ENCODE data around the gene KRTAP4-1.
A peak's percentile ranks its signal among the peaks of the same experiment; 100 is the strongest.
"Not testable (repeated sequence)": the region's sequence is repeated elsewhere in the genome, so short reads cannot be mapped to it uniquely, and the experiment has no call there.

Gene KRTAP4-1

DNA sequence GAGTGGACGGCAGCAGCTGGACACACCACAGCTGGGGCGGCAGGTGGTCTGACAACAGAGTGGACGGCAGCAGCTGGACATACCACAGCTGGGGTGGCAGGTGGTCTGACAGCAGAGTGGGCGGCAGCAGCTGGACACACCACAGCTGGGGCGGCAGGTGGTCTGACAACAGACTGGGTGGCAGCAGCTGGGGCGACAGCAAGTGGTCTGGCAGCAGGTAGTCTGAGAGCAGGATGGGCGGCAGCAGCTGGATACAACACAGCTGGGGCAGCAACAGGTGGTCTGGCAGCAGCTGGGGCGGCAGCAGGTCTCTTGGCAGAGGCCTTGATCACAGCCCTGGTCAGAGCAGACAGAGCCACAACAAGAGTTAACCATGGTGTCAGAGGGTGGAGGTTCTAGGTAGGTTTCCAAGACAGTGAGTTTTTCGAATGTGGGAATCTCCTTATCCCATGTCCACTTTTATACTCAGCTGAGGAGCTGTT, at the start of gene KRTAP4-1:
Gene KRTAP4-1 (minus strand): TSS at position 432 of the 482 bp plus-strand sequence. CDS start 57 bp downstream, at position 375.
- no peak for DNase-seq (ENCODE audit: low read depth)

DNA sequence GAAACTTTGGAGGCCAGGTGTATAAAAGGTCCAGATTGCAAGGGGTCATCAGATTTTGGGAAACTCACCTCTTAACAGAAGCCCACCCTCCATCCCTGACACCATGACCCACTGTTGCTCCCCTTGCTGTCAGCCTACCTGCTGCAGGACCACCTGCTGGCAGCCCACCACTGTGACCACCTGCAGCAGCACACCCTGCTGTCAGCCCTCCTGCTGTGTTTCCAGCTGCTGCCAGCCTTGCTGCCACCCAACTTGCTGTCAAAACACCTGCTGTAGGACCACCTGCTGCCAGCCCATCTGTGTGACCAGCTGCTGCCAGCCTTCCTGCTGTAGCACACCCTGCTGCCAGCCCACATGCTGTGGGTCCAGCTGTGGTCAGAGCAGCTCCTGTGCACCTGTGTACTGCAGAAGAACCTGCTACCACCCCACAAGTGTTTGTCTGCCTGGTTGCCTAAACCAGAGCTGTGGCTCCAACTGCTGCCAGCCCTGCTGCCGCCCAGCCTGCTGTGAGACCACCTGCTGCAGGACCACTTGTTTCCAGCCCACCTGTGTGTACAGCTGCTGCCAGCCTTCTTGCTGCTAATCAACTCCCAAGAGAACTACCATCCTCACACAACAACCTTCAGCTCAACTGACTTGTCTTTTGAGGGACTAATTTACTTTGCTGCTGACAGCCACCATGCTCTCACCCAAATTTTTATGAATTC, 47.8 kb upstream of the KRTAP4-1 start, which contains the start of gene KRTAP9-3:
Gene KRTAP9-3 (plus strand): TSS at position 51 of the 707 bp plus-strand sequence. CDS start 53 bp downstream, at position 104.
- DNase-seq (ENCODE audit: low read depth): not testable (repeated sequence)

DNA sequence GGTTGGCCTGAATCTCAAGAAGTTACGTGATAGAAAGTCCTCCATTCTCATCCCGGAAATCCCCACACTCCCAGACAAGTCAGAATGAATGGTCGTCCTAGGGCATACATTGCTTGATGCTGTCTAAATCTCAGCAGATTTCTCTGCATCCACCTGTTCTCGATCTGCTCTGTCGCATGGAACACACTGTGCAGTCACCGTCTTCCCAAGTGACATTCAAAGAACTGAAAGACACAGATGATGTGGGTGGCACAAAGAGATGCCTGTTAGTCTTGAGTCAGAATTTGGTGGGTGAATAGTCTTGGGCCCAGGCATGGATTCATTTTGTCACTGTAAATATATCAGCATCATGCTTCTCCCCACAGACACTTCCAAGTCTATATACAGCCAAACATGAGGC, 47.0 kb upstream of the KRTAP4-1 start:
- DNase-seq (ENCODE audit: low read depth): no peak

DNA sequence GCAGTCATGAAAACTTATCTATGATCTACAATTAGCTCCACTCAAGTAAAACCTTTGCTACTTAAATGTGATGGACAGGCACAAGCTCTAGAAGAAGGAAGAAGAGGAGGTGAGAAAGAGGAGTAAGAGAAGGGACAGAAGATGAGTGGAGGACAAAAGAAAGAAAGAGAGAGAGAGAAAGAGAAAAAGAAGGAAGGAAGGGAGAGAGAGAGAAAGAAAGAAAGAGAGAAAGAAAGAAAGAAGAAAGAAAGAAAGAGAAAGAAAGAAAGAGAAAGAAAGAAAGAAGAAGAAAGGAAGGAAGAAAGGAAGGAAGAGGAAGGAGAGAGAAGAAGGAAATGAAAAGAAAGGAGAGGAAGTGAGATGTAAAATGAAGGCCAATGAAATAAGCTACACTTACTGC, 45.4 kb upstream of the KRTAP4-1 start:
- DNase-seq (ENCODE audit: low read depth): no peak

DNA sequence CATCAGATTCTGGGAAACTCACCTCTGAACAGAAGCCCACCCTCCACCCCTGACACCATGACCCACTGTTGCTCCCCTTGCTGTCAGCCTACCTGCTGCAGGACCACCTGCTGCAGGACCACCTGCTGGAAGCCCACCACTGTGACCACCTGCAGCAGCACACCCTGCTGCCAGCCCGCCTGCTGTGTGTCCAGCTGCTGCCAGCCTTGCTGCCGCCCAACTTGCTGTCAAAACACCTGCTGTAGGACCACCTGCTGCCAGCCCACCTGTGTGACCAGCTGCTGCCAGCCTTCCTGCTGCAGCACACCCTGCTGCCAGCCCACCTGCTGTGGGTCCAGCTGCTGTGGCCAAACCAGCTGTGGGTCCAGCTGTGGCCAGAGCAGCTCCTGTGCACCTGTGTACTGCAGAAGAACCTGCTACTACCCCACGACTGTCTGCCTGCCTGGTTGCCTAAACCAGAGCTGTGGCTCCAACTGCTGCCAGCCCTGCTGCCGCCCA, 41.9 kb upstream of the KRTAP4-1 start, which contains the start of gene KRTAP9-2:
Gene KRTAP9-2 (plus strand): TSS at position 51 of the 498 bp plus-strand sequence. CDS start 7 bp downstream, at position 58.
- DNase-seq (ENCODE audit: low read depth): not testable (repeated sequence)

DNA sequence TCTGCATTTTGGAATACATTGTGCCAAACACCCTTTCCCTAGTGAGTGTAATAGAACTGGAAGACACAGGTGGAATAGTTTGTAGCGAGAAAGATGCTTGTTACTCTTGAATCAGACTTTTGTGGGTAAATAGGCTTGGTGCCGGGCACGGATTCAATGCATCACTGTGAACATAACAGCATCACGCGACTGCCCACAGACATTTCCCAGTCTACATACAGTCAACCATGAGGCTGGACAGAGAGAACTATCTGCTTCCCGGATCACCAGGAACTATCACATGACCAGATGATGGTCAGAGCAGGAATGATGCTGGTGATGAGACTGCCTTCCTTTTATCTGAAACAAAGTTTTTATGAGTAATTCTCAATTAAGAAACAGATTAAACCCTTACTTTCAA, 41.3 kb upstream of the KRTAP4-1 start:
- DNase-seq (ENCODE audit: low read depth): no peak

DNA sequence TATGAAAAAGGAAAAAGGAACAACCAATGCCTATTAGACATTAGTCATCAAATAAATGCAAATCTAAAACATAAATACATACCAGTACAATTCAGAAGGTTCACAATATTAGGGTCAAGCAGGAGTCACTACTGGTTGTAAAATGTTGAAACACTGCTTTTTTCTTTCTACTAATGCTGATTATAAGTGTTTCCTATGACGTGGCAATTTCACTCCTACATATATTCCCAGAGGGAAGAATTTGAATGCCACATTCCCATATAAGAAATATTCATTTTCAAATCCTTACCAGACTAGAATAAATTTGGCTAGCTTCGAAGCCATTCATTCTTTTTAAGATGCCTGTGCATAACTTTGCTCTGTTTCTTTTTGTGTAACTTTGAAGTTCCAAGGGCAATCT, 39.1 kb upstream of the KRTAP4-1 start:
- peak; percentile 29 for DNase-seq (ENCODE audit: low read depth)

DNA sequence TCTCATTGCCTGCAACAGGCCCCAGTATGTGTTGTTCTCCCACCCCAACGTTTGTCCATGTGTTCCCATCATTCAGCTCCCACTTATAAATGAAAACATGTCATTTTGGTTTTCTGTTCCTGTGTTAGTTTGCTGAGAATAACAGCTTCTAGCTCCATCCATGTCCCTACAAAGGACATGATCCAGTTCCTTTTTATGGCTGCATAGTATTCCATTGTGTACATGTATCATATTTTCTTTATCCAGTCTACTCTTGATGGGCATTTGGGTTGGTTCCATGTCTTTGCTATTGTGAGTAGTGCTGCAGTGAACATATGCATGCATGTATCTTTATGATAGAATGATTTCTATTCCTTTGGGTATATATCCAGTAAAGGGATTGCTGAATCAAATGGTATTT, 31.0 kb upstream of the KRTAP4-1 start:
- DNase-seq (ENCODE audit: low read depth): no peak

DNA sequence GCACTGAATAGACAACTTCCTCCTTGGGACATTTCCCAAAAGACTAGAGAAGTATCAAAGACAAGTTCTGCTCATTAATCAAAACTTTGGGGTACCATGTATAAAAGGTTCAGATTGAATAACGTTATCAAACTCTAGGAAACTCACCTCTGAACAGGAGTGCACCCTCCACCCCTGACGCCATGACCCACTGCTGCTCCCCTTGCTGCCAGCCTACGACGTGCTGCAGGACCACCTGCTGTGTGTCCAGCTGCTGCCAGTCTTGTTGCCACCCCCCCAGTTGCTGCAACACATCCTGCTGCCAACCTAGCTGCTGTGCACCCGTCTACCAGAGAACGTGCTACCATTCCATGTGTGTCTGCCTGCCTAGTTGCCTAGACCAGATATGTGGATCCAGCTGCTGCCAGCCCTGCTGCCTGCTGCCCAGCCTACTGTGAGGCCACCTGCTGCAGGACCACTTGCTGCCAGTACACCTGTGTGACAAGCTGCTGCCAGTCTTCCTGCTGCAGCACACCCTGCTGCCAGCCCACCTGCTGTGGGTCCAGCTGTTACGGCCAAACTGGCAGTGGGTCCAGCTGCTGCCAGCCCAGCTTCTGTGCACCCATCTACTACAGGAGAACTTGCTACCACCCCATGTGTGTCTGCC, 27.9 kb upstream of the KRTAP4-1 start:
- DNase-seq (ENCODE audit: low read depth): no peak

DNA sequence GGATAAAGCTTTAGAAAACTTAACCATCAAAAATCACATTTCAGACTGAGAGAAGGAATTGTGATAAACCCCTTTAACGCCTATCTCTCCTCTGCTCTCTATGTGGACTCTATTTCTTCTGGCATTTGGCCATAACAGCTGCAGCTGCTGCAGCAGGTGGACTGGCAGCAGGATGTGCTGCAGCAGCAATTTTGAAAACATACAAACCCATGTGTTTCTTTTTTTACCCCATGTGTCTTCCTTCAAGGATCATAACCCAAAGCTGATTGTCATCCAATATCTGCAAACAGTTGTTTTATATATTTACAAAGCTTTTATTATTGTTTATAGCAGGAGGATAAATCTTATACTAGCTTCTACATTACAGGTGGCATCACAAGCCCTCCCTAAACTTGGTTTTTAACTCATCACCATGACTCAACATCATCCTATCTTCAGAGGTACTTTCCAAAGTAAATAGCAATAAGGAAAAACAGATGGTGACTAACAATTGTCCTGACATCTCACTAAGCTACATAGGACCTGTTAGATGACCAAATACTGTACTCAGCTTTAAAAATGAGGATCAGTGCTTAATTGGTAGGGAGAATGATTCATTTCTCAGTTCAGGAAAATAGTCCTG, 27.2 kb upstream of the KRTAP4-1 start:
- DNase-seq (ENCODE audit: low read depth): peak; percentile 47

DNA sequence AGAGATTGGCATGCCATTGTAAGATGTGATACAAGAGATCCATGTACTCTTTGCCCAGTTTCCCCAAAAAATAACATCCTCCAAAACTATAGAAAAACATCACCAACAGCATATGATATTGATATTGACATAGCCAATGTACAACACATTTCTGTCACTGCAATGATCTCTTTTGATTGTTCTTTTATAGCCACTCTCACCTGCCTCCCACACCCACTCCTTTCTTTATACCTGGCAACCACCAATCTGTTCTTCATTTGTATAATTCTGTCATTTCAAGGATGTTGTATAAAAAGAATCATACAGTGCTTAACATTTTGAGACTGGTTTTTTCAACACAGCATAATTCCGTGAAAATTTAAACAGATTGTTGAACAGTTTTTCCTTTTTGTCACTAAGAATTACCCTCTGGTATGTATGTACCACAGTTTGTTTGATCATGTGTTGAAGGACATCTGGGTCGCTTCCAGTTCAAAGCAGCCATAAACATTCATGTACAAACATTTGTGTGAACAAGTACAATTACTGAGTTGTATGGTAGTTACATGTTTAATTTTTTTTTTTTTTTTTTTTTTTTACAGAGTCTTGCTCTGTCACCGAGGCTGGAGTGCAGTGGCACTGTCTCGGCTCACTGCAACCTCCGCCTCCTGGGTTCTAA, 14.8 kb upstream of the KRTAP4-1 start:
- DNase-seq (ENCODE audit: low read depth): no peak

DNA sequence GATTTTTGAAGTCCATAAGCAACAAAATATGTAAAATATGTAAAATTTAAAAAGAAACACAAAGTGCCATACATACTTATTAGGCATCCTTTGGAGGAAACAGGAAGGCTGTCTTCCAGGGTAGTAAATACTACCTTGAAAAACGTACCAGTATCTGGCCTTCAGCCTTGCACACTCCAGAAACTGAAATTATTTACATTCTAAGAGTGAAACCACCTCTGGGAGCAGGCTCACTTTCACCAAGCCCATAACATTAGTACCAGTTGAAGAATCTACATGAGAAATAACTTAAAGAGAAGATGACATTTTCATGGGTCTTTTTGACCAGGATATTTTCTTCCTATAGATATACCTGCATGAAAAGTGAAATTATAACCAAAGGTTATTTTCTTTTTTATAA, 11.4 kb upstream of the KRTAP4-1 start:
- DNase-seq (ENCODE audit: low read depth): no peak

DNA sequence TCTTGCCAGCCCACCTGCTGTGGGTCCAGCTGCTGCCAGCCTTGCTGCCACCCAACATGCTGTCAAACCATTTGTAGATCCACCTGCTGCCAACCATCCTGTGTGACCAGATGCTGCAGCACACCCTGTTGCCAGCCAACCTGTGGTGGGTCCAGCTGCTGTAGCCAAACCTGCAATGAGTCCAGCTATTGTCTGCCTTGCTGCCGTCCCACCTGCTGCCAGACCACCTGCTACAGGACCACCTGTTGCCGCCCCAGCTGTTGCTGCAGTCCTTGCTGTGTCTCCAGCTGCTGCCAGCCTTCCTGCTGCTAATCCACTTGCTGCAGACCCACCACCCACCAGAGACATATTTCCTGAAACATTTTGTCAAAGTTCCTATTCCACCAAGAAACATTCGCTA, 5.6 kb upstream of the KRTAP4-1 start:
- no peak for DNase-seq (ENCODE audit: low read depth)

DNA sequence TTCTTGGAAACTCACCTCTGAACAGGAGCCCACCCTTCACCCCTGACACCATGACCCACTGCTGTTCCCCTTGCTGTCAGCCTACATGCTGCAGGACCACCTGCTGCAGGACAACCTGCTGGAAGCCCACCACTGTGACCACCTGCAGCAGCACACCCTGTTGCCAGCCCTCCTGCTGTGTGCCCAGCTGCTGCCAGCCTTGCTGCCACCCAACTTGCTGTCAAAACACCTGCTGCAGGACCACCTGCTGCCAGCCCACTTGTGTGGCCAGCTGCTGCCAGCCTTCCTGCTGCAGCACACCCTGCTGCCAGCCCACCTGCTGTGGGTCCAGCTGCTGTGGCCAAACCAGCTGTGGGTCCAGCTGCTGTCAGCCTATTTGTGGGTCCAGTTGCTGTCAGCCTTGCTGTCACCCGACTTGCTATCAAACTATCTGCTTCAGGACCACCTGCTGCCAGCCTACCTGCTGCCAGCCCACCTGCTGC, 5.2 kb upstream of the KRTAP4-1 start, which contains the start of gene KRTAP9-1:
Gene KRTAP9-1 (plus strand): TSS at position 51 of the 482 bp plus-strand sequence. CDS start 0 bp downstream, at position 51.
- not testable (repeated sequence) for DNase-seq (ENCODE audit: low read depth)

DNA sequence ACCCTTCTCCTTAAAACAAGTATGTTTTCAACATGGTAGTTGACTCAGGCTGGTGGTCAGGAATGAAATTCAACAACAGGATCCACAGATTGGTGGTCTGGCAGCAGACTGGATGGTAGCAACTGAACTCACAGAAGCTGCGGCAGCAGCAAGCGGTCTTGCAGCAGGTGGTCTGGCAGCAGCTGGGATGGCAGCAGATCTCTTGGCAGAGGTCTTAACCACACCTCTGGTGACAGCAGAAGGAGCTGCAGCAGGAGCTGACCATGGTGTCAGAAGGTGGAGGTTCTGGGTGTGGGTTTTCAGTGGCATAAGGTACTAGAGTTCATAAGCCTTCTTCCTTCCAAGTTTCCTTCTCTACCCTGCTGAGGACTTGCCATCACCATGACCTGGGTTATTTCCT, 2.2 kb upstream of the KRTAP4-1 start:
- DNase-seq (ENCODE audit: low read depth): no peak

DNA sequence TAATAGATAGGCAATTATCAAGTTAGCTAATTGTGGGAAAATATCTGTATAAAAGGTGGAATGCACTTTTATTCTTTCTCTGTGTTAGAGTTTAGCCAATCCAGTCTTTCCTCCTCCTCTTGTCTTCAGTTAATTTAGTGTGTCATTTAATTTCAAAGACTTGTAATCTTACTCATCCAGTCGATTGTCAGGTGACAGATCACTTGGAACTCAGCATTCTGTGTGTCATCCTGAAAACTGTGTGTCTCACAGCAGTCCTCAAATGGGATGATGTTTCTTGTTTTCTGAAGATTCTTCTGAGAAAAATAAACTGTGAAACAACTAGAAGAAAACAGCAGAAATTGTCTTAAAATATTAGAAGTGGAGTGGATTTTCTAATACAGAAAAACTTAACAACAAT, 290 bp upstream of the KRTAP4-1 start:
- DNase-seq (ENCODE audit: low read depth): no peak

DNA sequence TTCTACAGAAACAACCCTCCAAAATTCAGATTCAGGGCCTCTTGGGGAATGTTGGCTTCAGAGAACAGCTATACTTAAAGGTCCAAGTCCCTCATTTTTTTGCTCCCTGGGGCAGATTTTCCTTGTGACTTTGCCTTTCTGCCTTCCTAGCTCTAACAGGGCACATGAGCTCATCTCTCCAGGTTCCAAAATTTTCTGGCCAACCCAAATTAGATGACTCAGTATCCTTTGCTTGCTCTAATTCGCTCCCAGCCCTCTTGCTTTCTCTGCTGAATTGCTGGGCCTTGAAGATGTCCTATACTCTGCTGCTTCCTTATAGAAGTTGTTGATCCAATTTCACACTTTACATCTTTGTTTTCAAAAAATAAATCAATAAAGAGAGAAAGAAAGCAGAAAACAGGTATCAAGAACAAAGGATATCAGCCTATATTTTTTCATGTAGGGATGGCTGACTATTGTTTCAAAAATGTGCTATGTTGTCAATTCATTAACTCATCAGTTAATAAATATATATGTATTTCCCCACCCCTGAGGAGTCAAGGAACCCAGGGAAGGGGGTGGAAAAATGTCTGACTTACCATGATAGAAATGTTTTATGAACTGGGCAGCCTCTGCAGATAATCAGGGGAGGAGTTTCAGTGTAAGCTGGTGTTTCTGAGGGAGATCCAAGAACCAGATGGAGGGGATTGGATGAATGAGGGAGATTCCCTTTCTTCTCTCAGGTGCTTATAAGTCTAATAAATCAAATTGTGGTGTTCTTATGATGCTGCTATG, 5.7 kb downstream of the KRTAP4-1 start:
- no peak for DNase-seq (ENCODE audit: low read depth)

DNA sequence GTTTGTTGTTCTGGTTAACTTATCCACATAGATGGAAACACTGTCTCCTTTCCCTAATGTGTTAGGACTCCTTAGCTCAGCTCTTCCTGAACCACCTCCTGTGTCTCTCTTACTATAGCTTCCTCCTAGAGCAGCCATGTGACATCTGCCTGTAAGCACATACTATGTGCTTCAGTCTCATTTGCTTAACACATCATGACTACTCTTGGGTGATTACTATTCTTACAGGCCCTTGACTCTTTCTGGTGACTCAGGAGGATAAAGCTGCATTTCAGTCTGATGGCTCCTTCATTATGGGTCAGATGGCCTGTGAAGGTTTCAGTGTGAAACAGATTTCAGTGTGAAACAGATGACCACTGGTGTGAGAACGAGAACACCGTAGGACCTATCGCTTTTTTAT, 6.4 kb downstream of the KRTAP4-1 start:
- peak; percentile 55 for DNase-seq (ENCODE audit: low read depth)

DNA sequence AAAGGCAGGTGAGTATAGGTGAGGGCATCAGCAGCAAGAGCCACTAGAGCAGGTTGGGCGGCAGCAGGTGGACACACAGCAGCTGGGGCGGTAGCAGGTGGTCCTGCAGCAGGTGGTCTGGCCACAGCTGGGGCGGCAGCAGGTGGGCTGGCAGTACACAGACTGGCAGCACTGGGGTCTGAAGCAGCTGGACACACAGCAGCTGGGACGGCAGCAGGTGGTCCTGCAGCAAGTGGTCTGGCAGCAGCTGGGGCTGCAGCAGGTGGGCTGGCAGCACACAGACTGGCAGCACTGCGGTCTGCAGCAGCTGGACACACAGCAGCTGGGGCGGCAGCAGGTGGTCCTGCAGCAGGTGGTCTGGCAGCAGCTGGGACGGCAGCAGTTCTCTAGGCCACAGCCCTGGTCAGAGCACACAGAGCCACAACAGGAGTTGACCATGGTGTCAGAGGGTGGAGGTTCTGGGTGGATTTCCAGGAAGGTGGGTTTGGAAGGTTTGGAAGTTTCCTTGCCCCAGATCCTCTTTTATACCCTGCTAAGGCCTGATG, 6.9 kb downstream of the KRTAP4-1 start, which contains the start of gene KRTAP4-2:
Gene KRTAP4-2 (minus strand): TSS at position 495 of the 545 bp plus-strand sequence. CDS start 57 bp downstream, at position 438.
- no peak for DNase-seq (ENCODE audit: low read depth)

DNA sequence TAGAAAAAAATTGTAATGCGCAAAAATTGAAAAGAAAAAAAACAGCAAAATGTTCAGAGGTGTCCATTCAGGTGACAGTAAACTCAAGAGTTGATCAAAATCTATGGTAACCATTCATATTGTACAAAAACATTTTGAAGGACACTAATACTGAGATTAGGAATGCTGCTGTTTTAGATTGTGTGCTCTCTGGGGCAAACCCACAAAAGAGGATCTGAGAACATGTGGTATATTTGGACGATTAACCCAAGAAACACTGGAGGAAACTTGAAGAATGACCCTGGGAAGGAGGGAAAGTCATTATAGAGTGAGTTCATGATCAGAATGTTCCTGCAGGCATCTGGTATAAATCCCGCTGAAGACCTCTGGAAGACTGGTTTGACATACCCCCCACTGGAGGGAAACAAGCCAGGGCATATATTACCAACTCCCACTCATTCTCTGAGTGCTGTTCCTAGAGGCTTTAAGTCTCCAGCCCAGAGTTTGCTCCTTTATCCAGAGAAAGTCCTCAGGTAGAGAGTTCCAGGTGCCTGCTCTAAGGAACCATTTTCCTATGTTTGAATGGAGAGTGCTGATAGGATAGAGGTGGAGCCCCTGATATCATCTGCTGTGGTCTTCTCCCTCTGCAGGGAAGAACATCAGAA, 7.8 kb downstream of the KRTAP4-1 start:
- DNase-seq (ENCODE audit: low read depth): no peak
